Hepatocyte (in vitro differentiated cells): ENCODE data around the gene FAM168B.

ENCODE experiments used
- EZH2 ChIP-seq: fragments of 200-600 bp; sonication (generic); IDR thresholded peaks from 2 replicates; pipeline ENCODE4 v1.6.1; 2016; ENCODE audit warnings: antibody characterized with exemption, mild to moderate bottlenecking, borderline replicate concordance
- TF ChIP-seq, protein P1 (sequence below): fragments of 200-600 bp; sonication (generic); IDR thresholded peaks from 2 replicates; pipeline ENCODE4 v1.5.1; 2016; ENCODE audit warnings: antibody characterized with exemption, mild to moderate bottlenecking; ENCODE audit not compliant: poor library complexity

DNA sequence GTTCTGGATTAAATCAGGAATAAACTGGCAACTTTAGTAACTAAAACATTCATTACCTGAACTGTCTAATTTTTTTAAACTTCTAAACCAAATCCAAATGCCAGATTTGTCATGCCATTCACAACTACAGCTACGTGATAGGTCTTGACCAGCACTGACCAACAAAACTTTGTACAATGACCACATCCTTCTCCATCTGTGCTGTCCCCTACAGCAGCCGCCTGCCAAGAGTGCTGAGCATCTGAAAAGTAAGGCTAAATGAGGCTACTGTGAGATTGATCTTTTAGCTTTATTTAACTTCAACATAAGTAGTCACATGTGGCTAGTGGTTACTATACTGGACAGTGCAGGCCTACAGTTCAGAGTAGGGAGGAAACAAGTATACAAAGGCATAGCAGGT lies 7.6 kb downstream of the FAM168B start:
- TF ChIP-seq, protein P1, sequence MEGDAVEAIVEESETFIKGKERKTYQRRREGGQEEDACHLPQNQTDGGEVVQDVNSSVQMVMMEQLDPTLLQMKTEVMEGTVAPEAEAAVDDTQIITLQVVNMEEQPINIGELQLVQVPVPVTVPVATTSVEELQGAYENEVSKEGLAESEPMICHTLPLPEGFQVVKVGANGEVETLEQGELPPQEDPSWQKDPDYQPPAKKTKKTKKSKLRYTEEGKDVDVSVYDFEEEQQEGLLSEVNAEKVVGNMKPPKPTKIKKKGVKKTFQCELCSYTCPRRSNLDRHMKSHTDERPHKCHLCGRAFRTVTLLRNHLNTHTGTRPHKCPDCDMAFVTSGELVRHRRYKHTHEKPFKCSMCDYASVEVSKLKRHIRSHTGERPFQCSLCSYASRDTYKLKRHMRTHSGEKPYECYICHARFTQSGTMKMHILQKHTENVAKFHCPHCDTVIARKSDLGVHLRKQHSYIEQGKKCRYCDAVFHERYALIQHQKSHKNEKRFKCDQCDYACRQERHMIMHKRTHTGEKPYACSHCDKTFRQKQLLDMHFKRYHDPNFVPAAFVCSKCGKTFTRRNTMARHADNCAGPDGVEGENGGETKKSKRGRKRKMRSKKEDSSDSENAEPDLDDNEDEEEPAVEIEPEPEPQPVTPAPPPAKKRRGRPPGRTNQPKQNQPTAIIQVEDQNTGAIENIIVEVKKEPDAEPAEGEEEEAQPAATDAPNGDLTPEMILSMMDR: no peak
- no peak for TF ChIP-seq EZH2
